Measurements from ENCODE around the gene KY. TPM values are rescaled to one million over a fixed set of nuclear protein-coding genes. Genes with fewer than 3 reads are reported as not detected.

KY gene
- total and polyA plus RNA-seq, 2 donors (not counting 1 experiment from before 2014, with no cell fraction given): not detected

DNA sequence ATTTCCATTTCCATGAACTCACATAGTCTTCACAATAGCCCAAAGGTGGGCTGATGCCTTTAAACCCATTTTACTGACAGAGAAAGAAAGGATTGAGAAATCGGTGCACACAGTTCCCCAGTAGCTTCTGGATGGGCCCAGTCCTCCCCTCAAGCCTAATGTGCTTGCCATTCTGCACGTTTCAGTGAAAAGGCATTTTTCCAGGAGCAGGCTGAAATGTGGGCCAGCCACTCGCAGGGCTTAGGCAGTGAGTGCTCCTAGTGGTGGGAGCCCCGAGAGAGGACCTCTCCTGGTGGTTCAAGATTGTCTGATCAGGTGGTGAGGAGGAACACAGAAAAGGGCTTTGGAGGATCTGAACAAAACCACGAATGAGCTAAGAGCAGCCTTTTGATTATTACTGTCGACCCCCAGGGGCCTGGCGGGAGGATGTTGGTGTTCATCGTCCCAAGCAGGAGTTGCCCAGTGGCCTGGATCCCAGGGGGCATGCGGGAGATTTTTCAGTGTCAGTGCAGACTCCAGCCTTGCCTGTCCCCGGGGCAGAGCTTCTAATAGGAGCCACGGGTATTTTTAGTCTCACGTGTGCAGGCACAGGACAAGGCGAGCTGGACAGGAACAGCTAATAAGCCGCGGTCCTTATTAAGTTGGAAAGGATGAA, 8.7 kb upstream of the KY start:
- Histone ChIP-seq H3K36me3 (replicated peaks in 1 of 2; ENCODE audit: control extremely low read depth in 1 of 2, control insufficient read depth in 1 of 2, extremely low read depth in 1 of 2, insufficient read depth in 2 of 2, low read length in 1 of 2) (no peaks in the 10 kb centered on the region), H3K4me3 (ENCODE audit: control extremely low read depth in 1 of 5, extremely low read depth in 1 of 5, insufficient read depth in 1 of 5, low read depth in 2 of 5, low read length in 4 of 5) (no peak overlapping the region), H3K9me3 (ENCODE audit: control extremely low read depth in 1 of 3, control insufficient read depth in 2 of 3, insufficient read depth in 1 of 3, low read length in 2 of 3) (peaks cover 0 to 8% (median 0%) of the 10 kb centered on the region in 3 donors), H3K4me1 (ENCODE audit: control insufficient read depth in 2 of 2, insufficient read depth in 2 of 2, low read length in 2 of 2) (no peaks in the 10 kb centered on the region), H3K9ac (ENCODE audit: low read length) (no peak overlapping the region), H3K27me3 (replicated peaks in 1 of 4; ENCODE audit: control extremely low read depth in 1 of 4, control insufficient read depth in 3 of 4, insufficient read depth in 4 of 4, low read length in 3 of 4) (no peaks in the 10 kb centered on the region), H2AFZ (ENCODE audit: insufficient read depth, low read depth, low read length, poor library complexity, severe bottlenecking) (no peak overlapping the region), H3K79me2 (ENCODE audit: control insufficient read depth, insufficient read depth, low read length) (no peaks in the 10 kb centered on the region), H3K4me2 (replicated peaks; ENCODE audit: low read depth, low read length, poor library complexity, severe bottlenecking) (no peak overlapping the region), H3K27ac (ENCODE audit: low read length in 2 of 2) (no peak overlapping the region), H4K20me1 (ENCODE audit: control insufficient read depth, insufficient read depth, low read length, poor library complexity, severe bottlenecking) (no peaks in the 10 kb centered on the region)
- Mint-ChIP-seq H3K4me1 (no peaks in the 10 kb centered on the region), H3K27me3 (peaks cover 20% of the 10 kb centered on the region), H3K4me3 (no peak overlapping the region), H3K9me3 (ENCODE audit: insufficient read depth) (peaks cover 6% of the 10 kb centered on the region), H3K27ac (no peak overlapping the region)
- CTCF ChIA-PET: no interaction called here
- no peak for ATAC-seq (ENCODE audit: low read depth)
- intact Hi-C loops (cut with micrococcal nuclease): no loop called here
- WGBS (ENCODE audit: insufficient coverage): 77% methylated on average over 10 of the region's 15 CpGs
- TF ChIP-seq CTCF (IDR thresholded peaks at IDR 0.05) (no peak), EZH2 (IDR thresholded peaks at IDR 0.05; ENCODE audit: borderline replicate concordance, insufficient read depth, low read depth, low read length, poor library complexity, severe bottlenecking) (no peak)
- DNase-seq: no peak
- POLR2A ChIA-PET: no interaction called here

GRCh38 chr3:134658555-134658954, 7.7 kb upstream of the KY start:
- no peak overlapping the region for H3K27ac ChIP-seq (ENCODE audit: low read length in 2 of 2)
- H3K9me3 Mint-ChIP-seq (ENCODE audit: insufficient read depth): peaks cover 6% of the 10 kb centered on the region
- H3K27ac Mint-ChIP-seq: no peak overlapping the region
- no peaks in the 10 kb centered on the region for H3K4me1 Mint-ChIP-seq
- CTCF ChIA-PET: no interaction called here
- no peaks in the 10 kb centered on the region for H4K20me1 ChIP-seq (ENCODE audit: control insufficient read depth, insufficient read depth, low read length, poor library complexity, severe bottlenecking)
- no peaks in the 10 kb centered on the region for H3K79me2 ChIP-seq (ENCODE audit: control insufficient read depth, insufficient read depth, low read length)
- POLR2A ChIA-PET: no interaction called here
- no peak overlapping the region for H3K9ac ChIP-seq (ENCODE audit: low read length)
- H3K27me3 ChIP-seq (replicated peaks in 1 of 4; ENCODE audit: control extremely low read depth in 1 of 4, control insufficient read depth in 3 of 4, insufficient read depth in 4 of 4, low read length in 3 of 4): no peaks in the 10 kb centered on the region
- H3K36me3 ChIP-seq (replicated peaks in 1 of 2; ENCODE audit: control extremely low read depth in 1 of 2, control insufficient read depth in 1 of 2, extremely low read depth in 1 of 2, insufficient read depth in 2 of 2, low read length in 1 of 2): no peaks in the 10 kb centered on the region
- H3K4me3 ChIP-seq (ENCODE audit: control extremely low read depth in 1 of 5, extremely low read depth in 1 of 5, insufficient read depth in 1 of 5, low read depth in 2 of 5, low read length in 4 of 5): no peak overlapping the region
- DNase-seq (no peak), ATAC-seq (ENCODE audit: low read depth) (no peak)
- WGBS (ENCODE audit: insufficient coverage): 93% methylated on average over 5 of the region's 5 CpGs
- H3K27me3 Mint-ChIP-seq: peaks cover 26% of the 10 kb centered on the region
- no peaks in the 10 kb centered on the region for H3K4me1 ChIP-seq (ENCODE audit: control insufficient read depth in 2 of 2, insufficient read depth in 2 of 2, low read length in 2 of 2)
- no peak overlapping the region for H3K4me2 ChIP-seq (replicated peaks; ENCODE audit: low read depth, low read length, poor library complexity, severe bottlenecking)
- peaks cover 0 to 8% (median 0%) of the 10 kb centered on the region in 3 donors for H3K9me3 ChIP-seq (ENCODE audit: control extremely low read depth in 1 of 3, control insufficient read depth in 2 of 3, insufficient read depth in 1 of 3, low read length in 2 of 3)
- TF ChIP-seq CTCF (IDR thresholded peaks at IDR 0.05) (no peak), EZH2 (IDR thresholded peaks at IDR 0.05; ENCODE audit: borderline replicate concordance, insufficient read depth, low read depth, low read length, poor library complexity, severe bottlenecking) (no peak)
- no peak overlapping the region for H3K4me3 Mint-ChIP-seq
- intact Hi-C loops (cut with micrococcal nuclease): no loop called here
- H2AFZ ChIP-seq (ENCODE audit: insufficient read depth, low read depth, low read length, poor library complexity, severe bottlenecking): no peak overlapping the region

All from B cell (primary cell).